Measurements from ENCODE around the gene PSD2. TPM values are rescaled to one million over a fixed set of nuclear protein-coding genes. Genes with fewer than 3 reads are reported as not detected.

The PSD2 gene
- total and polyA plus RNA-seq, 2 experiments from 2014 or later, result under 0.01 TPM; not detected in 1

DNA sequence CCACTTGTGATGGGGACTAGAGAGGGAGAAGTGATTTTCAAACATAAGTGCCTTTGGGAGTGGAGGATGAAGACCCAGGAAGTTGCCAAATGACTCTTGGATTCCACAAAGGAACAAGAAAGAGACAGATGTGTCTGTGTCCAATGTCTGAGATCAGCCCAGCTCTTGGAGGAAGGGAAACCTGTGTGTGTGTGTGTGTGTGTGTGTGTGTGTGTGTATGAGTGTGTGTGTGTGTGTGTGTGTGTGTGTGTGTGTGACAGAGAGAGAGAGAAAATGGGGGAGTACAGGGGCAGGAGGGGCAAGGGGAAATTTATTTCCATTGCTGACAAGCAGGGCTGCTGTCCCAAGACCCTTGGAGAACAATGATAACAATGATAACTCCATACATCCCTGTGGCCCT, 72.0 kb downstream of the PSD2 start:
- Histone ChIP-seq H3K9ac (no peak overlapping the region), H3K36me3 (ENCODE audit: low read depth) (no peaks in the 10 kb centered on the region), H3K4me3 (no peak overlapping the region), H3K27me3 (replicated peaks; ENCODE audit: insufficient read depth) (peaks cover 15% of the 10 kb centered on the region), H3K79me2 (ENCODE audit: insufficient read depth) (no peaks in the 10 kb centered on the region), H3K27ac (no peak overlapping the region), H3K4me2 (ENCODE audit: unreplicated experiment) (no peak overlapping the region), H3K9me3 (ENCODE audit: low read depth) (no peaks in the 10 kb centered on the region), H3K9me2 (ENCODE audit: insufficient read depth) (no peaks in the 10 kb centered on the region), H3F3A (ENCODE audit: insufficient read depth) (no peaks in the 10 kb centered on the region), H3K4me1 (ENCODE audit: insufficient read depth) (no peaks in the 10 kb centered on the region), H4K20me1 (ENCODE audit: insufficient read depth) (no peaks in the 10 kb centered on the region), H2AFZ (no peak overlapping the region)
- TF ChIP-seq EZH2phosphoT487 (IDR thresholded peaks at IDR 0.05; ENCODE audit: insufficient read depth, low read depth), result no peak
- no peak for TF ChIP-seq EZH2 (IDR thresholded peaks at IDR 0.05; ENCODE audit: insufficient read depth, poor library complexity, severe bottlenecking)
- in situ Hi-C loops (cut with MboI), result no loop called here
- no peak for DNase-seq

DNA sequence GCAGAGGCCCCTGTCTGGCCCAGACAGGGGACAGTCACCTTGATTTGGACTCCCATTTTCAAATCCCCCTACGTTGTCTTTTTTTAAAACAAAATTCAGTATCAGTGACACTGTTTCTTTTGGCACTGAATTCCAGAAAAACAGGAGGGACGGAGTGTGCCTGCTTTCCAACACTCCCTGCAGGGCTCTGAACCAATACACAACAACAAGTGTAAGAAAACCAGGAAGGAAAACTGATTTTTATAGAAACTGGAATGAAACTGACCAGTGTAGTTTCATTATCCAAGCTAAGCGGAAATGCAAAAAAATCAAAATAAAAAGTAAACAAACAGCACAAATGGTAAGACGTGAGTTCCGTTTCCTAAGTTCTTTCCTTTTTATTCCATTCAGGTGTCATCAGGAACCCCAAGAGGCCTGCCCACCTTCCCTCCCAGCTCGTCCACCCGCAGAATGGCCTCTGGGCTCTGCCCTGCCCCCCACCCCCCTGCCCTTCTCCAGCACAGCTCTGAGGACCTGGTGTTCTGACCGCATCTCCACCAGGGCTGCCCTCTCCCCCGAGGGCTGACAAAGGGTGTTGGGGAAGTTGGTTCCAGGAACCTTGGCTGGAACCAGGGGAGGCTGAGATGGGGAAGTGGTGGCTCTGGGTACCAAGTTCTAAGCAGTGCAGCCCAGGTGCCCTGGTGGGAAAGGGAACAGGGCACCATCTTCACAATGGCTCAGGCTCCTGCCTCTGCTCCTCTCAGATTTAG, 73.6 kb downstream of the PSD2 start:
- in situ Hi-C loops (cut with MboI), result no loop called here
- H4K20me1 ChIP-seq (ENCODE audit: insufficient read depth), result no peaks in the 10 kb centered on the region
- H3K4me2 ChIP-seq (ENCODE audit: unreplicated experiment), result no peak overlapping the region
- no peaks in the 10 kb centered on the region for H3K9me2 ChIP-seq (ENCODE audit: insufficient read depth)
- no peak for DNase-seq
- H3K27me3 ChIP-seq (replicated peaks; ENCODE audit: insufficient read depth), result peaks cover 25% of the 10 kb centered on the region
- WGBS, 2 experiments (ENCODE audit: low coverage in 1 of 2, low lambda C conversion rate in 2 of 2, missing lambda C conversion rate in 2 of 2), result 58% methylated on average over 9 of the region's 9 CpGs
- no peaks in the 10 kb centered on the region for H3K4me1 ChIP-seq (ENCODE audit: insufficient read depth)
- no peak for TF ChIP-seq EZH2 (IDR thresholded peaks at IDR 0.05; ENCODE audit: insufficient read depth, poor library complexity, severe bottlenecking)
- no peak for TF ChIP-seq EZH2phosphoT487 (IDR thresholded peaks at IDR 0.05; ENCODE audit: insufficient read depth, low read depth)
- no peaks in the 10 kb centered on the region for H3F3A ChIP-seq (ENCODE audit: insufficient read depth)
- no peak overlapping the region for H2AFZ ChIP-seq
- no peak overlapping the region for H3K4me3 ChIP-seq
- H3K9me3 ChIP-seq (ENCODE audit: low read depth), result no peaks in the 10 kb centered on the region
- no peaks in the 10 kb centered on the region for H3K36me3 ChIP-seq (ENCODE audit: low read depth)
- H3K27ac ChIP-seq, result no peak overlapping the region
- no peak overlapping the region for H3K9ac ChIP-seq
- H3K79me2 ChIP-seq (ENCODE audit: insufficient read depth), result no peaks in the 10 kb centered on the region

DNA sequence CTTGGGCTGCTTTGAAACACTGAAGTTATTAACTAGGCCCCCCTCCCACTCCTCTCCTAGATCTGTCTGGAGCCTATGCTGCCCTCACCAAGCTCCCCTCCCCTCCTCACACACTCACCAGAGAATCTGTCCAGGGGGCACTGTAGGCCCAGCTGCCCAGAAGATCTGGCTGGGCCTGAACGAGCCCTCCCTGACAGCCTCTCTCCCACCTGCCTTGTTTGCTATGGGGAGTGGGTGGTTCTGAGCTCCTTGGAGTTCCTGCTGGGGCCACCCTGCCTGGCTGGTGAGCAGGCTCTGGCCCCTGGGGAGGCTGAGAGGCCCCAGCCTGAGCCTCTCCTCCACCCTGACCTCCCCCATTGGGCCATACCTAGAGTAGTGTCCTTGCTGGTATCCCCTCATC, 75.1 kb downstream of the PSD2 start:
- H3K4me3 ChIP-seq, result no peak overlapping the region
- no peaks in the 10 kb centered on the region for H3K9me3 ChIP-seq (ENCODE audit: low read depth)
- no peaks in the 10 kb centered on the region for H3K9me2 ChIP-seq (ENCODE audit: insufficient read depth)
- TF ChIP-seq EZH2 (IDR thresholded peaks at IDR 0.05; ENCODE audit: insufficient read depth, poor library complexity, severe bottlenecking) (no peak), EZH2phosphoT487 (IDR thresholded peaks at IDR 0.05; ENCODE audit: insufficient read depth, low read depth) (no peak)
- 57 to 80% methylated on average over 1 of the region's 1 CpG for WGBS, 2 experiments (ENCODE audit: low coverage in 1 of 2, low lambda C conversion rate in 2 of 2, missing lambda C conversion rate in 2 of 2)
- H3K4me1 ChIP-seq (ENCODE audit: insufficient read depth), result no peaks in the 10 kb centered on the region
- no peaks in the 10 kb centered on the region for H4K20me1 ChIP-seq (ENCODE audit: insufficient read depth)
- no peak for DNase-seq
- H3K4me2 ChIP-seq (ENCODE audit: unreplicated experiment), result no peak overlapping the region
- in situ Hi-C loops (cut with MboI), result no loop called here
- H2AFZ ChIP-seq, result no peak overlapping the region
- no peaks in the 10 kb centered on the region for H3K79me2 ChIP-seq (ENCODE audit: insufficient read depth)
- no peak overlapping the region for H3K9ac ChIP-seq
- no peak overlapping the region for H3K27ac ChIP-seq
- peaks cover 34% of the 10 kb centered on the region for H3K27me3 ChIP-seq (replicated peaks; ENCODE audit: insufficient read depth)
- no peaks in the 10 kb centered on the region for H3F3A ChIP-seq (ENCODE audit: insufficient read depth)
- no peaks in the 10 kb centered on the region for H3K36me3 ChIP-seq (ENCODE audit: low read depth)

DNA sequence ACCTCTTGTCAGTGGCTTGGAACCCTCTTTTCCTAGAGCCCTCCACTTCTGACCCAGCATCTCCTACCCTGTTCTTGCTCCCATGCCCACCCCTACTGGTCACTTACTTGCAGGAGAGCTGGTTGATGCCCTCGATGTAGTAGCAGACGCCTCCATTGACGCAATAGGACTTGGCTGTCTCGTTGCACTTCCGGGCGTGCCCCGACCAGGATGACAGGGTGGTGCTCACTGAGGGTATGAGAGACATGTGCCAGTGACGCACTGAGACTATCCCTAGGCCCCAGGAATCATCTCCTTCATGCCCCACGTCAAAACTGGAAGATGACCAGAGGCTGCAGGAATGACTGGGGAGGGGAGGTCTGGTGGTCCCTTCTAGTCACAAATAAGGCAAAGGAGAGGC, 76.0 kb downstream of the PSD2 start:
- no peaks in the 10 kb centered on the region for H4K20me1 ChIP-seq (ENCODE audit: insufficient read depth)
- no peaks in the 10 kb centered on the region for H3F3A ChIP-seq (ENCODE audit: insufficient read depth)
- 63 to 65% methylated on average over 9 of the region's 9 CpGs for WGBS, 2 experiments (ENCODE audit: low coverage in 1 of 2, low lambda C conversion rate in 2 of 2, missing lambda C conversion rate in 2 of 2)
- no peak overlapping the region for H3K27ac ChIP-seq
- in situ Hi-C loops (cut with MboI), result no loop called here
- no peaks in the 10 kb centered on the region for H3K4me1 ChIP-seq (ENCODE audit: insufficient read depth)
- no peaks in the 10 kb centered on the region for H3K9me3 ChIP-seq (ENCODE audit: low read depth)
- DNase-seq, result no peak
- H3K9ac ChIP-seq, result no peak overlapping the region
- H3K9me2 ChIP-seq (ENCODE audit: insufficient read depth), result no peaks in the 10 kb centered on the region
- no peak overlapping the region for H3K4me3 ChIP-seq
- no peaks in the 10 kb centered on the region for H3K36me3 ChIP-seq (ENCODE audit: low read depth)
- H3K79me2 ChIP-seq (ENCODE audit: insufficient read depth), result no peaks in the 10 kb centered on the region
- TF ChIP-seq EZH2phosphoT487 (IDR thresholded peaks at IDR 0.05; ENCODE audit: insufficient read depth, low read depth), result no peak
- TF ChIP-seq EZH2 (IDR thresholded peaks at IDR 0.05; ENCODE audit: insufficient read depth, poor library complexity, severe bottlenecking), result no peak
- H2AFZ ChIP-seq, result no peak overlapping the region
- no peak overlapping the region for H3K4me2 ChIP-seq (ENCODE audit: unreplicated experiment)
- H3K27me3 ChIP-seq (replicated peaks; ENCODE audit: insufficient read depth), result peaks cover 33% of the 10 kb centered on the region

Measured in GM23248 (cell line).